ENCODE results near the gene SOD2. TPM values are rescaled to one million over a fixed set of nuclear protein-coding genes. Genes with fewer than 3 reads are reported as not detected.
"Not testable (repeated sequence)": the region's sequence is repeated elsewhere in the genome, so short reads cannot be mapped to it uniquely, and the experiment has no call there.

SOD2 gene
- polyA plus RNA-seq, 3 donors: 100 to 131 (median 122) TPM

DNA sequence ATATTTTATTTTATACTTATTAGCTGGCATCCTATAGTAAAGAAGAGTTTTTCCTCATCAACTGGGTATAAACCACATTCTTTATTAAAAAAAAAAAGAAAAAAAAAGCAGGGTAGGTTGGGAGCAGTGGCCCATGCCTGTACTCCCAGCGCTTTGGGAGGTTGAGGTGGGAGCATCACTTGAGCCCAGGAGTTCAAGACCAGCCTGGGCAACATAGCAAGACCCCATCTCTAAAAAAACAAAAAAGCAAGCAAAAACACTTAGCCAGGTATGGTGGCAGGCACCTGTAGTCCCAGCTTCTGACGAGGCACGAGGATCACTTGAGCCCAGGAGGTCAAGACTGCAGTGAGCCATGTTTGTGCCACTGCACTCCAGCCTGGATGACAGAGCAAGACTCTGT lies 28.9 kb upstream of the SOD2 start:
- DNase-seq: not testable (repeated sequence)

DNA sequence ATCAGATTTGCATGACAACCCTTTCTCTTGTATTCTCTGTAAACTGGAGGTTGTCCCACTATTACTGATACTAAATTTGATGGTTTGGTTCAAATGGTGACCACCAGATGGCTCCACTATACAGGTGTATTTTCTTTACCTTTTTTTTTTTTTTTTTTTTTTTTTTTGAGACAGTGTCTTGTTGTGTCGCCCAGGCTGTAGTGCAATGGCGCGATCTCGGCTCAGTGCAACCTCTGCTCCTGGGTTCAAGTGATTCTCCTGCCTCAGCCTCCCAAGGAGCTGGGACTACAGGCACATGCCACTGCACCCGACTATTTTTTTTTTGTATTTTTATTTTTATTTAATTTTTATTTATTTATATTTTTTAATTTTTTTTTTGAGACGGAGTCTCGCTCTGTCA lies 27.7 kb upstream of the SOD2 start:
- DNase-seq: peak; percentile 42

DNA sequence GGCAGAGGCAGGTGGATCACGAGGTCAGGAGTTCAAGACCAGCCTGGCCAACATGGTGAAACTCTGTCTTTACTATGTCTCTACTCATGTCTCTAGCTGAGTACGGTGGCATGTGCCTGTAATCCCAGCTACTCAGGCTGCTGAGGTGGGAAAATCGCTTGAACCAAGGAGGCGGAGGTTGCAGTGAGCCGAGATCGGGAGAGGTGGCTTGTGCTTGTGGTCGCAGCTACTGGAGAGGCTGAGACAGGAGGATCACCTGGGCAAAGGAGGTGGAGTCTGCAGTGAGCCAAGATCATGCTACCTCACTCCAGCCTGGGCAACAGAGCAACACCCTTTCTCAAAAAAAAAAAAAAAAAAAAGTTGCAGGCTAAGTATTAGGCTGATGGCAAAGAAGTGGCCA lies 26.2 kb upstream of the SOD2 start:
- no peak for DNase-seq

DNA sequence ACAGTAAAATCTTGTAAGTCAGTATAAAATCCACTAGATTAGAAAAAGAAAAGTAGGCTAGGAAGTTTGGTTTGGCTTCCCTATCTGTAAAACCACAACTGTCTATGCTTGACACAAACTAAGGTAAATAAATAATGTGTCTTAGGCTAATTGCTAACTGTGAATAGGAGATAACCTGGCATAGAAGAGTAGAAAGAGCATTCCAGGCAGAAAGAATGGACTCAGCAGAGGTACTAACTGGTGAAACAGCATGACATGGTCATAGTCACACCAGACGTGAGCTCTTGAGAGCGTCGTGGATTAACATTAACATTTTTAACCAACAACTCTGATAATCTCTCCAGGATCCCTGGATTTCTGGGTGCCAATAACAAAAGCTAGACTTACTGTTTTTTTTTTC lies 25.6 kb upstream of the SOD2 start:
- no peak for DNase-seq

DNA sequence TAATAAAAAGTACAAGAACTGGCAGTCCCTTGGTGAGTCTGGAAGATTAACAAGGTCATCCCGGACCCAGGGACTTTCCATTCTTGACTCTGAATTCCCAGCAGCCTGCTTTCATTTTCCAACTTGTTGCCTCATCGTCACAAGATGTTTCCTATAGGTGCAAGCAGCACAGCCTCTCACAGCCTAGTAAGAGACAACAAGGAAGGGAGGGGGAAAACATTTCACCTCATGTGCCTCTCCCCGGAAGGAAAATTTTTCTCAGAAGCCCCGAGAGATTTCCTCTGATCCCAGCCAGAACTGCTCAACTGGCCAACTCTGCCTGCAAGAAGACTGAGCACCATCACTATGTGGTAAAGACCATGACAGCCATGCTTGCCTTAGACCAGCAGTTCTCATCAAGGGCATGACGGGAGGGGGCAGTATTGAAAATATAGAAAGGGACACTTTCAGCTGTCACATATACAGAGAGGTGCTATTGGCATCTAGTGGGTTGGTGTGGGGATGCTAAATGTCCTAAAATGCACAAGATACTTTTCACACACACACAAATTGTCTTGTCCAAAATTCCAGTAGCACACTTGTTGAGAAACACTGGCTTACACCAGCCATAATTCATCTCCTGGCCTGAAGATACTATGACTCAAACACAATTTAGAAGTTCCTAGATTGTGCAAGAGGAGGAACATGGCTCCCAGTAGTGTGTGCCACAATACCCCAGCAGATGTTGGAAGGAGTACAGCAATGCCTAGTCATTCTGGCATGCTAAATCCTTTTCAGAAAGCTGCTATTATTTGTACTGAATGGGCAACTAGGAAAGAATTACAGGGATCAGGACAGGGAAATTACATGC lies 23.4 kb upstream of the SOD2 start:
- no peak for DNase-seq

DNA sequence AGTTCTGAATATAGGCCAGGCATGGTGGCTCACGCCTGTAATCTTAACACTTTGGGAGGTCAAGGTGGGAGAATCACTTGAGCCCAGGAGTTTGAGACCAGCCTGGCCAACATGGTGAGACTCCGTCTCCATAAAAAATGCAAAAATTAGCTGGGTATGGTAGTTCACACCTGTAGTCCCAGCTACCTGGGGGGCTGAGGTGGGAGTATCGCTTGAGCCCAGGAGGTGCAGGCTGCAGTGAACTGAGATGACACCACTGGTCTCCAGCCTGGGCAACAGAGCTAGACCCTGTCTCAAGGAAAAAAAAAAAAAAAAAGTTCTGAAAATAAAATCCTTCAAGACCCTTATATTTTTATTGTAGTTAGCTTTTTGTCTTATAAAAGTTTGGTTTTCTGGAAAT lies 22.6 kb upstream of the SOD2 start:
- DNase-seq: no peak

DNA sequence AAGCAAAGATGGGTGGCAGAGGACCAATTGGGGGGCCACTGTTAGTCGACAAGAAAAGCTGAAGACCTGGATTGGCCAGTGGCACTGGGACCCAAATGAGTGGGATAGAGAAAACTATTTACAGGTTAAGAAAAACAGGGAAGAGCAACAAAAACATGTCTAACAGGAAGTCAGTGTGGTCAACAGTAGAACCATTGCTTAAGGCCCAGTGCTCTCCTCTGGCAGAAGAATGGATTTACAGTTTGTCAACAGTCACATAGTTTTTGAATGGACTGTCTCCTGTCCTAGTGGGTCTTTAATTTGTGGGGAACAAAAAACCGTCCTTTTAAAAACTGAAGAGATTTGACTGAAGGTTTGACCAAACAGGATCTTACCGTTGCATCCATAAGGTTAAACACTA lies 22.1 kb upstream of the SOD2 start:
- no peak for DNase-seq

DNA sequence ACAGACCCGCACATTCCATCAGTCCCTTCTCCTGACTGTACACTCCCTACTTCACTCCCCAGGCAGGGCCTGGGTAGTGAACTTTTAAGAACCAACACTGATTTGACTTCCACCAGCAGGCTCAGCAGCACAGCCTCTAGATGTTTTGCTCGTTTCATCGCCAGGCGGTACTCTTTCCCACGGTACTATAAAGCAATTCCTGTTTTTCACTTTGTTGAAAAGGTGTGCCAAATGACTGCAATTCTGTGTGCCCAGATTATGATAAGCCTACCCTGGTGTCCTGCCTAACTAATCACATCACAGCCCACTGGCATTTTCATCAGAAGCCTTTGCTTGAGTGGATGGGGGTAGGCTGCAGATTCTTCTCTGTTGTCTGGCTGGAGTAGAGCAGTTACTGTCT lies 21.4 kb upstream of the SOD2 start:
- DNase-seq: no peak

DNA sequence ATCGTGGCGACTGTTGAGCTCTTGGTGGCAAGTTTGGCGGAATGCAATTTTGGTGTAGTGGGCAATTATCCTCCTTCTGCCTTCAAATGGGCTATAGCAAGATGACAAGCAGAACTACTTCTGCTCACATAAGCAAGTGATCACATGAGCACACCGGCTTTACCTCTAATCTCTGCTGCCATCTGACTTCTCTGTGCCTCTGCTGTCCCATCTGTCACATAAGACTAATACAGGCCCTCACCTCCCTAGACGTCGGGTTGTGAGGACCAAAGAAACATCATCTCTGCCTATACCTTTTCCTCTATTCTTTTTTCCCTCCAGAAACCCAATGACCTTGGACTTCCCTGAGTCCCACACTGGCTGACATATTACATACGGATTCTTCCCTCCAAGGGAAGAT lies 20.9 kb upstream of the SOD2 start:
- no peak for DNase-seq

DNA sequence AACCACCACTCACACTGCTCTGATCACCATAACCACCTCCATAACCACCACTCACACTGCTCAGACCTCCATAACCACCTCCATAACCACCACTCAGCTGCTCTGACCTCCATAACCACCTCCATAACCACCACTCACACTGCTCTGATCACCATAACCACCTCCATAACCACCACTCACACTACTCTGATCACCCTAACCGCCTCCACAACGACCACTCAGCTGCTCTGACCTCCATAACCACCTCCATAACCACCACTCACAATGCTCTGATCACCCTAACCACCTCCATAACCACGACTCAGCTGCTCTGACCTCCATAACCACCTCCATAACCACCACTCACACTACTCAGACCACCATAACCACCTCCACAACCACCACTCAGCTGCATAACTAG lies 19.3 kb upstream of the SOD2 start:
- not testable (repeated sequence) for DNase-seq

DNA sequence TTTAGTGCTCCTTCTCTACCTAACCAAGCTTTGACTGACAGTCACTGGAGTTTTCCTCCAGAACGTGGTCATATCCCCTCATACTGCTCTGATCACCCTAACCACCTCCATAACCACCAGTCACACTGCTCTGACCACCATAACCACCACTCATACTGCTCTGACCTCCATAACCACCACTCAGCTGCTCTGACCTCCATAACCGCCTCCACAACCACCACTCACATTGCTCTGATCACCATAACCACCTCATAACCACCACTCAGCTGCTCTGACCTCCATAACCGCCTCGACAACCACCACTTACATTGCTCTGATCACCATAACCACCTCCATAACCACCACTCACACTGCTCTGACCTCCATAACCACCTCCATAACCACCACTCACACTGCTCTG lies 17.6 kb upstream of the SOD2 start:
- not testable (repeated sequence) for DNase-seq

DNA sequence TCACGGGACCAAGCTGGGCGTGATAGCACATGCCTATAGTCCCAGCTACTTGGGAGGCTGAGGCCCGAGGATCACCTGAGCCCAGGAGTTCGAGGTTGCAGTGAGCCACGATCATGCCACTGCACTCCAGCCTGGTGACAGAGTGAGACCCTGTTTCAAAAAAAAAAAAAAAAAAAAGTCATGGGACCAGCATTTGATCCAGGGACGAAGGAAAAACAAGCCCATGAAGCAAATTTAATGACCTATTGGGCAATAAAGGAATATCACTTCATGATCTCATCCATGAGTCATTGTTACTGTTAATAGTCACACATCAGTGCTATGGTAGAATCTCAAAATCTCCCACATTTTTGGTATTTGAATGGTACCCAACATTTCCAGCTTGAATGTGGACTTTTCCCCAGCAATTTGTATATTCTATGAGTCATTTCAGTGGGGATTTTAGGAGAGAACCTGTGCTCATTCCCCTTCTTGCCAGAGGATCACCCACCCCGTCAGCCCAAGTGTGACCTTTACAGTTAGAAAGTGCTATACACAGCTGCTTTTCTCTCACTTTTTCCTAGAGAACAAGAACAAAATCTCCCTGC lies 8.5 kb upstream of the SOD2 start:
- no peak for DNase-seq

DNA sequence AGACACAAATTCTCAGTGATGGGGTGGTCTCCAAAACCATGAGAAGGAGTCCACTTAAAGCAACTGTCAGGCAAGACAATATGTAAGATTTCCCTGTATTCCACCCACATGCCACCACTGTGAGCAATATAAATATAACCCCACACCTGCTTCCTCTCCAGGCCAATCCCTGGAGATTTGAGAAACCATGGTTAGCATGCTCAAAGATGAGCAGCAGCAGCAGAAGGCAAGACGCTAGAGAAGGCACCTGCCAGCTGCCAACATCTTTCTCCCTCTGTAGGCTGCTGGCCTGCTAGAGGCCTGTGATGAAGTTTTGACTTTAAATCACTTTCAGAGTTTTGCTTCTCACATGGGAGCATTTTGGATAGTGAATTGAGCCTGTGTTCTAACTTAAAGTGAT lies 7.9 kb upstream of the SOD2 start:
- no peak for DNase-seq

DNA sequence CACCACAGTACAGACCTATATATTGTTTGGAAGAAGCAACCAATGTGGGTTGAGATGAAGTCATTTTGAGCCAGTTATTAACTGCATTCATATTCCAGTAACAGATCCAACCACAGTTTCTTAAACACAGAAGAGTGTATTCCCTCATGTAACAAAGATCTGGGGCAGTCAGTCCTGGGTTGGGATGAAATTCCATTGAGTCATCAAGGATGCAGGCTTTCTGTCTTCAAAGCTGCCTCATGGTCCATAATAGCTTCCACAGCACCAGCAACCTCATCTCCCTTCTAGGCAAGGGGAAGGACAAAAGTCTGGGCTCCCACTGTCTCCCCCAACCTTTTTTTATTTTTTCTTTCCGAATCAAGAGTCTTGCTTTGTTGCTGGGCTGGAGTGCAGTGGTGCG lies 2.9 kb upstream of the SOD2 start:
- DNase-seq: no peak

DNA sequence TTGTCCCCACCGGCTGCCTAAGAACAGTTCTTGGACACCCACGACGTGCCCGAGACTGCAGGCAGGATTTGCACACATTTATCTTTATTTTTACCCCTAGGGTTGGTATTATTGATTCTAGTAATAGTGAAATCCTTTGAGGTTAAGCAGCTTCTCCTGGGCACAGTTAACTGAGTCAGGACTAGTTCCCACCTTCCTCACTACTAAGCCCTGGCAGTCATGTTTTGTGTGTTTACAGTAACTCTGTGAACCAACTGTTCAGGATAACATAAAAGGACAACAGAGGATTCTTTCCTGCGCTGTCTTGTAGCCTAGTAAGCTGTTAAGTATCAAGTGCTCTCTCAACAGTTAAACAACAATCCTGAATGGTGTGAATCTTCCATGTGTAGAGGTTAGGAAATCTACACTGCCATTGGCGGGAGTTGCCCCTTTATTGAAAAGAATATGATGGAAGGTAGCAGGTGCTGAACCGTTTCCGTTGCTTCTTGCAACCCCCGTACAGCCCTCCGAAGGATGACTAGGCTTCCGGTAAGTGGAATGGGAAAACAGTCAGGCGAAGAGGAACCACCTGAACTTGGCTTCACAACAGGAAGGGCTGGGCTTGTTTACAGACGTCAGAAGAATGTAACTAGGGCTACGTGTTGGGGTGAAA lies 979 bp upstream of the SOD2 start:
- DNase-seq: peak; percentile 28

DNA sequence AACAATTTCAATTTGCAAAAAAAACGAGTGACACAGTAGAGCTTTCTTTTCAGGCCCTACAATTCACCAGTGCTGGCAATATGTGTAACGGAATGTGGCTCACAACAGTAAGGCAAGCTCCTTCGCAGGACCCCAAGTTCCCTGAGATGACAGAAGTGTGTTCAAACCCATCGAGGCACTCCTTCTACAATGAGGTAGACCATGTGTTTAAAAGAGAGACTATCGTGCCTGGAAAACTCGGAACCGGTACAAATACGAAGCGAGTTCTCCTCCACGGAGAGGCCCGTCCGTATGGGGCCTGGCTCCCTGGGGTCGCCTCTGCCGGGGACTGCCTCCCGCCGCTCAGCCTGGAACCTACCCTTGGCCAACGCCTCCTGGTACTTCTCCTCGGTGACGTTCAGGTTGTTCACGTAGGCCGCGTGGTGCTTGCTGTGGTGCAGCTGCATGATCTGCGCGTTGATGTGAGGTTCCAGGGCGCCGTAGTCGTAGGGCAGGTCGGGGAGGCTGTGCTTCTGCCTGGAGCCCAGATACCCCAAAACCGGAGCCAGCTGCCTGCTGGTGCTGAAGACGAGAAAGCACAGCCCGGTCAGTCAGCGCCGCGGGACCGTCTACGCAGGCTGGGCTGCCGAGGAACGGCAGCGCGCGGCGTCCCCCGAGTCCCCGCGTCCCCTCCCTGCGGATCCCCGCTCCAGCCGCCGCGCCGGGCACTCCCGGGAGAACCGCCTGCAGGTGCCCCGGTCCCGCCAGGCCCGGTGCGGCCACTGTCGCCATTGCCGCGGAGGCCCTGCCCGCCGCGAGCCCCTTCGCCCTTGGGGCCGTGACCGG lies 526 bp downstream of the SOD2 start:
- peak; percentile 27 for DNase-seq

DNA sequence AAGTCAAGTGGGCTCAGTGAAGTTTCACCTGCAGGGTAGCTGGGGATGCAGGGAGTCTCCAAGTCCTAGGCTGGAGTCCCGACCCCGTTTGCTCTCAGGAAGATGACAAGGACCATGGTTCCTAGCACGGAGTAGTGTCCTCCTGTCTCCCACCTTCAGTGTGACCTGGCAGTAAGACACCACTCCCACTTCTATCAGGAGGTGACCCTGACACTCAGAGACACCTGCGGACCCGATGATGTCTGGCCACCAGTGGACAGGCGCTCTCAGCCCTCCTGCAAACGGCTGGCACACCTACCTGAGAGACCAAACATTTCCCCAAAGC lies 1.1 kb downstream of the SOD2 start:
- DNase-seq: no peak

DNA sequence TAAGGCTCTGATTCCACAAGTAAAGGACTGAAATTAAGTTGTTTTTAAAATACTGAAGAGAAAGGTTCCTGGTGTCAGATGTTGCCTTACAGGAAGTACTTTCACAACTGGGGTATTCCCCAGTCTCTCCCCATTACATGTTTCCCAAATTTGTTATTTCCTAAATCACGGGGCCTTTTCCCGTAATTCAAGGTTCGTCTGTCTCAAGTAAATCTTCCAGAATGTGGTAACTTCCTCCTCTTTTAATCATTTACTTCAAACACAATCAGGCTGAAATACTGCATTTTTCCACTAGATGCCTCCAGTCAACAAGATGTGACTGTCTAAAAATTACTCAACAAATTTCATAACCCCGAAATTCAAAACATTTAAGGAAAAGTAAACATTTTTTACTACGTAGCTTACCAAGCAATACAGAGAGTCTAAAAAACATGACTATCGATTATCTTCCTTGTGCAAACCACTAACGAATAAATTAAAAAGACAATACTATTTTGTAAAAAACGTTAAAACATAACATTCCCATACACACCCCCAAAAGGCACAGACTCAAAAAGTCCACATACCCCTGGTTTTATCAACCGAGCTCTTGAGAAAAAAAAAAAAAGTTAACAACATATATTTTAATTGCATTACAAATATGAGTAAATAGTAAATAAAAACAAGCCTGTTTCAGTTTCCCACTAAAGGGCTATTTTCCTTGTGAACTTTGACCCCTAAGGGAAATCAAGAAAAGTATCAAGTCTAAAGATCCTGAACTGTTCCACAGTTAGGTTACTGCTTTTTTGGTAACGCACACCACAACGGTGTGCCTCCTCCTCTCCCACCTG lies 1.7 kb downstream of the SOD2 start:
- DNase-seq: peak; percentile 72

DNA sequence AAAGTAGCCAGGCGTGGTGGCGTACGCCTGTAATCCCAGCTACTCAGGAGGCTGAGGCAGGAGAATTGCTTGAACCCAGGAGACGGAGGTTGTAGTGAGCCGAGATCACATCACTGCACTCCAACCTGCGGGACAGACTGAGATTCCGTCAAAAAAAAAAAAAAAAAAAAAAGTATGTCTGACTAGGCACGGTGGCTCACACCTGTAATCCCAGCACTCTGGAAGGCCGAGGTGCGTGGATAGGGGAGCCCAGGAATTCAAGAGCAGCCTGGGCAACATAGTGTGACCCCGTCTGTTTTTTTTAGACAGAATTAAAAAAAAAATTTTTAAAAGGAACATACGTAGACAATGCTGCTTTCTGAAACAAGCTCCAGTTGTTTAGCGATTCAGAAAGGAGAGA lies 2.9 kb downstream of the SOD2 start:
- DNase-seq: not testable (repeated sequence)

DNA sequence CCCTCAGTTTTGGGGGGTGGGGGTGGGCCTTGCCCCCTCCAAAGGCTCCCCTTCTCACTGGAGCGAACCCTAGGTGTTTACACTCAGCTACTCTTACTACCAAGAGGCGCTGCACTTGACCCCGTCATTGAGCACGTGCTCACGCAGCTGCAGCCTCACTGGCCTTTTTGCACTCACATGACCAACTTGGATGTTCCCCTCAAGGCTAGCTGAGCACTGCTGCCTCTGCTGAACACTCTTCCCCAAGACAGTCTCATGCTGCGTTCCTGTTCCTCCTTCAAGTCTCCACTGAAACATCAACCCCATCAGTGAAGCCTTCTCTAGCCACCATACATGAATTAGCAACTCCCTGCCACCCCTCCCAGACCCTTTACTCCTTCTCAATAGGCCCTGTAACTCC lies 4.0 kb downstream of the SOD2 start:
- no peak for DNase-seq

DNA sequence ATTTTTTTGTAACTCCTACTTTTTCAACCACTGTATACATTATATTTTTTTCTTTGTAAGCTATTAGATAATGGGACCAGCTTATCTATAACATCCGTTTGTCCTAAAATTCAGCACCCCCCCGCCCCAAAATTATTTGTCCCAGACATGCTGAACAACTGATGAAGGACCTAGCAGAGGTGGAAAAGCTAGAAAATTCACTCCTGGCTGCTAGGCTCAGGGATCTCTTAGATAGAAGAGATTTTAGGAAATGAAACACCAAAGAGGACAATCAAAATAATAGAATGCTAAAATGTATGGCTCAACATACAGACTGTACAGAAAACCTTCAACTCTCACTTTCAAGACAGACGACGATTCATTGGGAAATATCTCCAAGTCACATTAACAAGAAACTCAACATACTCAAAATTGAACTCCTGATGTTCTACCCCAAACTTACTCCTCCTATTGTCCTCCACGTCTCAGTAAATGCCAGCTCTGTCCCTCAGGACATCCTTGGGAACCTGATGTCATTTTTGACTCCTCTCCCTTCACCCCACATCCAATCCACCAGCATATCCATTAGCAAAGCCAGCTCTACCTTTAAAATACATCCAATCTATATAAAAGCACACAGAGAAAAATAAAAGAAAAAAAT lies 4.7 kb downstream of the SOD2 start:
- DNase-seq: no peak
